ENCODE measurements around the gene FAM118A. TPM values are rescaled to one million over a fixed set of nuclear protein-coding genes. Genes with fewer than 3 reads are reported as not detected.
"Not testable (repeated sequence)": the region's sequence is repeated elsewhere in the genome, so short reads cannot be mapped to it uniquely, and the experiment has no call there.

FAM118A gene
- total and polyA plus RNA-seq, 12 donors, result 10.2 to 35.7 (median 16.3) TPM

DNA sequence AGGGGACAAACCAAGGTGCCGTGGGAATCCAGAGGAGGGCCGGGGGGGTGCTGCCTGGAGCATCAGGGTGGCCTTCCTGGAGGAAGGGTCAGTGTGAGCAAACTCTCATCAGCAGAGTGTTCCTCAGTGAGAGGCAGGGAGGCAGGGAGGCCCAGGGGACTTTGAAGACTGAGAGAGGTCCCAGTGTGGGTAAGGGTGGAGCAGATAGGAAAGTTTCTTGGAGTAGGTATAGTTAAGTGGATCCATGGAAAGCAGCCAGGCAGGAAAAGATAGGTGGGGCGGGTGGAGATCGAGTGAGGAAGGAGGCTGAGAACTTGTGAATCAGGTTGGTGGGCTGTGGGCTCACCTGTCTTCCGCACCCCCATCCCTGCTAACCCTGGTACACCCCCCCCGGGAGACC is 15.7 kb upstream of the FAM118A start:
- intact Hi-C loops (cut with DNase I), result no loop called here
- ATAC-seq, result no peak
- no peak overlapping the region for H3K4me3 ChIP-seq
- WGBS, 2 donors, result 65 to 74% methylated on average over 6 of the region's 6 CpGs
- no peak for DNase-seq
- H3K4me1 ChIP-seq, result peaks cover 0 to 13% (median 0%) of the 10 kb centered on the region in 9 donors
- H3K36me3 ChIP-seq, result no peaks in the 10 kb centered on the region
- TF ChIP-seq, protein P1, sequence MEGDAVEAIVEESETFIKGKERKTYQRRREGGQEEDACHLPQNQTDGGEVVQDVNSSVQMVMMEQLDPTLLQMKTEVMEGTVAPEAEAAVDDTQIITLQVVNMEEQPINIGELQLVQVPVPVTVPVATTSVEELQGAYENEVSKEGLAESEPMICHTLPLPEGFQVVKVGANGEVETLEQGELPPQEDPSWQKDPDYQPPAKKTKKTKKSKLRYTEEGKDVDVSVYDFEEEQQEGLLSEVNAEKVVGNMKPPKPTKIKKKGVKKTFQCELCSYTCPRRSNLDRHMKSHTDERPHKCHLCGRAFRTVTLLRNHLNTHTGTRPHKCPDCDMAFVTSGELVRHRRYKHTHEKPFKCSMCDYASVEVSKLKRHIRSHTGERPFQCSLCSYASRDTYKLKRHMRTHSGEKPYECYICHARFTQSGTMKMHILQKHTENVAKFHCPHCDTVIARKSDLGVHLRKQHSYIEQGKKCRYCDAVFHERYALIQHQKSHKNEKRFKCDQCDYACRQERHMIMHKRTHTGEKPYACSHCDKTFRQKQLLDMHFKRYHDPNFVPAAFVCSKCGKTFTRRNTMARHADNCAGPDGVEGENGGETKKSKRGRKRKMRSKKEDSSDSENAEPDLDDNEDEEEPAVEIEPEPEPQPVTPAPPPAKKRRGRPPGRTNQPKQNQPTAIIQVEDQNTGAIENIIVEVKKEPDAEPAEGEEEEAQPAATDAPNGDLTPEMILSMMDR (IDR thresholded peaks at IDR 0.05), result no peak
- no peak overlapping the region for H3K27ac ChIP-seq
- H3K27me3 ChIP-seq, result peaks cover 0 to 17% (median 0%) of the 10 kb centered on the region in 7 donors
- H3K9me3 ChIP-seq, result no peaks in the 10 kb centered on the region

DNA sequence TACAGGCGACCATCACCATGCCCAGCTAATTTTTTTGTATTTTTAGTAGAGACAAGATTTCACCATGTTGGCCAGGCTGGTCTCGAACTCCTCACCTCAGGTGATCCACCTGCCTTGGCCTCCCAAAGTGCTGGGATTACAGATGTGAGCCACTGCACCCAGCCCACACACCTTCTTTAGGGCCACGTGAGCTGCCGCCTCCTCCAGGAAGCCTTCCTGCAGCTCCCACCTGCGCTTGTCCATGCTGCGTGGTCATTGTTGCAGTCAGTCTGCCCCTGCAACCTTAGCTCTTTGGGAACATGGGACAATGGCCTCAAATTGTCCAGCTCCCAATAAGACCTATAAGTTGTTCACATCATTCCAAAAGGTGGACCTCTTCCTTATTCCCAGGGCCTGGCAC is 14.7 kb upstream of the FAM118A start:
- WGBS, 2 donors, result 94 to 95% methylated on average over 6 of the region's 6 CpGs
- H3K36me3 ChIP-seq; ATAC-seq; H3K9me3 ChIP-seq; DNase-seq; H3K4me3 ChIP-seq; intact Hi-C loops (cut with DNase I); H3K27me3 ChIP-seq; H3K27ac ChIP-seq: not testable (repeated sequence)
- H3K4me1 ChIP-seq, result peaks cover 0 to 13% (median 0%) of the 10 kb centered on the region in 9 donors

DNA sequence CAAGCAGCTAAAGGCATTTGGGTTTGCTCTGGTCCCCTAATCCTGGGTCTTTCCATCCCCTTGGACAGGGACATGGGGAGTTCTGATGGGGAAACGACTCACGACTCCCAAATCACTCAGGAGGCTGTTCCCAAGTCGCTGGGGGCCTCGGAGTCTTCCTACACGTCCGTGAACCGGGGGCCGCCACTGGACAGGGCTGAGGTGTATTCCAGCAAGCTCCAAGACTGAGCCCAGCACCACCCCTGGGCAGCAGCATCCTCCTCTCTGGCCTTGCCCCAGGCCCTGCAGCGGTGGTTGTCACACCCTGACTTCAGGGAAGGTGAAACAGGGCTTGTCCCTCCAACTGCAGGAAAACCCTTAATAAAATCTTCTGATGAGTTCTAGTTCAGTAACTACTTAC is 14.2 kb upstream of the FAM118A start:
- WGBS, 2 donors, result 78 to 82% methylated on average over 9 of the region's 9 CpGs
- no peak overlapping the region for H3K4me3 ChIP-seq
- TF ChIP-seq, protein P1 (IDR thresholded peaks at IDR 0.05), result no peak
- no peaks in the 10 kb centered on the region for H3K36me3 ChIP-seq
- no peak overlapping the region for H3K27ac ChIP-seq
- peaks cover 0 to 13% (median 0%) of the 10 kb centered on the region in 9 donors for H3K4me1 ChIP-seq
- DNase-seq (no peak), ATAC-seq (no peak)
- H3K27me3 ChIP-seq, result peaks cover 0 to 6% (median 0%) of the 10 kb centered on the region in 7 donors
- no peaks in the 10 kb centered on the region for H3K9me3 ChIP-seq
- intact Hi-C loops (cut with DNase I), result no loop called here

DNA sequence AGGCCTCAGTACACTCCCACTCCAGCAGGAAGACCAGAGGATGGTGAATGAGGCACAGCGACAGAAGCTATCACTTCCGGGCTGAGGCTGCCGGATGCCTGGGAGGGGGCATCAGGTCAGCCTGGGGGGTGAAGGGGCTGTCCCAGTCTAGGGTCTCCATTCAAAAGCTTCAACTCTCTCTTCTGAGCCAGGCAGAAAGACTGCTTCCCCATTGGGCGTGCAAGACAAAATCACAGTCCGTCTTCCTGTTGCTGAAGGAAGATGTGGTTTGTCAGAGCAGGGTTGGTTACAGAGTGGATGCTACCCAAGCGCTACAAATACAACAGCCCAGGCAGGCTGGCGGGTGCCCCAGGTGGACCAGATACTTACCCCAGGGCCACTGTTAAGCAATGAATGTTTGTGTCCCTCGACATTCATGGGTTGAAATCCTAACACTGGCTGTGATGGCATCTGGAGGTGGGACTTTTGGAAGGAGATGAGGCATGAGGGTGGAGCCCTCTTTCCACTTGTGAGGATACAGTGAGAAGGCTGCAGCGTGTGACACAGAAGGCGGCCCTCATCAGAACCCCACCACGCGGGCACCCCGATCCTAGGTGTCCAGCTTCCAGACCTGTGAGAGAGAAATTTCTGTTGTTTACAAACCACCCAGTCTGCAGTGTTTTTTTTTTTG is 13.0 kb upstream of the FAM118A start:
- TF ChIP-seq, protein P1 (IDR thresholded peaks at IDR 0.05), result no peak
- 73% methylated on average over 13 of the region's 13 CpGs for WGBS, 2 donors
- peaks cover 0 to 6% (median 0%) of the 10 kb centered on the region in 7 donors for H3K27me3 ChIP-seq
- peak in 3 of 8 donors; percentile 20 to 50 (median 33) for ATAC-seq
- intact Hi-C loops (cut with DNase I), result no loop called here
- DNase-seq, result no peak
- peak overlapping the region in 1 of 10 donors; percentile 53 for H3K27ac ChIP-seq
- H3K9me3 ChIP-seq, result no peaks in the 10 kb centered on the region
- no peaks in the 10 kb centered on the region for H3K36me3 ChIP-seq
- H3K4me1 ChIP-seq, result peaks cover 0 to 13% (median 0%) of the 10 kb centered on the region in 9 donors
- H3K4me3 ChIP-seq, result no peak overlapping the region

DNA sequence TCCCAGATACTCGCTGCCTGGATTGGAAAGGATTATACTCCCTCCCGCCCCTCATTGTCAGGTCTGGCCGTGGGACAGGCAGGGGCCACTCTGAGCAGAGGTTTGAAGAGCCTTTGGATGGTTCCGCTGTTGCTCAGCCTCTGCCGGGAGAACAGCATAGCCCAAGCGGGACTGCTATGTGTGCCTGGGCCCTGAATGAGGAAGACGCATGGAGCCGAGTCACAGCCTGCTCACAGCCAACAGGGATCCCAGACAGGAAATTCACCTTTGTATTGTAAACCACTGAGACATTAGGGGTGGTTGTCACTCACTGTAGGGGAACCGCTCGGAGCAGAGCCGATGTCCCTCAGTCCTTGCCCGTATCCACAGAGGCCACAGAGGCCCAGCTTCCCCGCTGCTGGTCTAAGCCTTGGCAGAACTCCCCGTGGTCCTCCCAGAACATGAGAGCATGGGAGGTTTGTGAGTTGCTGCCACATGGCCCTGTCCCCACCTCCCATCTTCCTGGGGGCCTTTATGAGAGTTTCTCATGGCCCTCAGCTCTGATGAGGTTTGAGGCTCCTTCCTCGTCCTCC is 10.7 kb upstream of the FAM118A start:
- intact Hi-C loops (cut with DNase I), result no loop called here
- WGBS, 2 donors, result 66 to 70% methylated on average over 15 of the region's 15 CpGs
- Histone ChIP-seq H3K27me3 (no peaks in the 10 kb centered on the region), H3K4me3 (no peak overlapping the region), H3K27ac (no peak overlapping the region), H3K4me1 (peaks cover 0 to 4% (median 0%) of the 10 kb centered on the region in 9 donors), H3K36me3 (no peaks in the 10 kb centered on the region), H3K9me3 (no peaks in the 10 kb centered on the region)
- TF ChIP-seq, protein P1 (IDR thresholded peaks at IDR 0.05), result no peak
- ATAC-seq (no peak), DNase-seq (no peak)

Measured in heart right ventricle (tissue), 16 donors.